ENCODE data around the gene KRT71.

KRT71 gene

GRCh38 chr12:52582486-52582885 is 29.5 kb upstream of the KRT71 start:
- no peak for TF ChIP-seq CTCF (IDR thresholded peaks at IDR 0.05)
- Histone ChIP-seq H3K36me3 (ENCODE audit: control insufficient read depth, insufficient read depth, low read length) (no peaks in the 10 kb centered on the region), H3K79me2 (no peaks in the 10 kb centered on the region)

DNA sequence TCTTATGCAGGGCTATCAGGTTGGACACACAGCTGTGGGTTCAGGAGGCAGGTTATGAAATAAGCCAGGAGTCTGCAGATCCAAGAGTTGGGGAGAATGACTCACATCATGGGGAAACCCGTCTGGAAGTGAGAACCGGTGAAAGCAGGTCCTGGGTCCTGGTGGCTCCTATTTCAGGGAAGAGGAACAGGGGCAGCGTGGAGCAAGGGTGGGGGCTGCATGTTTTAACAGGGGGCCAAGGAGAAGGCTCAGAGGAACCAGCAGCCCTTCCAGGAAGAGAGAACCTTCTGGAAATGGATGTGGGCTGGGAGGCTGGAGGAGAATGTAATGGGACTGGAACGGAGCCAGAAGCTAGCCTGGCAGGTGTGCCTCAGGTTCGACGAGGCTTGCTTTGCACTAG is 28.5 kb upstream of the KRT71 start:
- no peaks in the 10 kb centered on the region for H3K4me1 ChIP-seq
- no peak overlapping the region for H3K27ac ChIP-seq
- no peak overlapping the region for H3K9ac ChIP-seq
- H3K27me3 ChIP-seq (ENCODE audit: control insufficient read depth, insufficient read depth, low read length), result no peaks in the 10 kb centered on the region
- H3K79me2 ChIP-seq, result no peaks in the 10 kb centered on the region
- no peak overlapping the region for H3K4me2 ChIP-seq (ENCODE audit: low read length)
- no peaks in the 10 kb centered on the region for H3K36me3 ChIP-seq (ENCODE audit: control insufficient read depth, insufficient read depth, low read length)
- TF ChIP-seq CTCF (IDR thresholded peaks at IDR 0.05), result no peak
- H2AFZ ChIP-seq, result no peak overlapping the region
- H3K9me3 ChIP-seq (ENCODE audit: control insufficient read depth, low read length), result no peaks in the 10 kb centered on the region
- H3K4me3 ChIP-seq (ENCODE audit: low read depth, low read length), result no peak overlapping the region

More at GRCh38 chr12:52582486-52582885, 29.5 kb upstream of the KRT71 start:
- no peak overlapping the region for H2AFZ ChIP-seq
- no peak overlapping the region for H3K9ac ChIP-seq
- no peaks in the 10 kb centered on the region for H3K27me3 ChIP-seq (ENCODE audit: control insufficient read depth, insufficient read depth, low read length)
- H3K9me3 ChIP-seq (ENCODE audit: control insufficient read depth, low read length), result no peaks in the 10 kb centered on the region
- H3K4me2 ChIP-seq (ENCODE audit: low read length), result no peak overlapping the region
- no peak overlapping the region for H3K4me3 ChIP-seq (ENCODE audit: low read depth, low read length)
- no peak overlapping the region for H3K27ac ChIP-seq
- H3K4me1 ChIP-seq, result no peaks in the 10 kb centered on the region

DNA sequence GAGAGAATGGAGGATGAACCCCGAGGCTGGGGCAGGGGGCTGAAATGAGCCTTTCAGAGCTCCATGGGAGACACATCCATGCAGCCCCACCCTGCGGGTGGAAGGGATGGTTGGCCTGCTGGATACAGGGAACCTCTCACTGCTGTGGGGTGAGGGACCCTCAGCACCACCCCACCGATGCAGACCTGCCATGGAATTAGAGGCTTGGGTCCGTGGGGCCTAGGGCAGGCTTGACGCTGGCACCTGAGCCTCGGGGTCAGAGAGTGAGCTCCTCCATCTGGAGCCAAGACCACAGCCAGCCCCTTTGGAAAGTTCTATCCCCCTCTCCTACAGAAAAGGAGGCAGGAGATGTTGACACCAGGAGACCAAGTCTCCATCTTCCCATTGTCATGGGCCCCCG is 28.1 kb upstream of the KRT71 start:
- H3K27ac ChIP-seq, result no peak overlapping the region

GRCh38 chr12:52580496-52580895 is 27.6 kb upstream of the KRT71 start:
- Histone ChIP-seq H3K79me2 (no peaks in the 10 kb centered on the region), H2AFZ (no peak overlapping the region), H3K9ac (no peak overlapping the region), H3K27me3 (ENCODE audit: control insufficient read depth, insufficient read depth, low read length) (no peaks in the 10 kb centered on the region), H3K4me1 (no peaks in the 10 kb centered on the region), H3K27ac (no peak overlapping the region), H3K36me3 (ENCODE audit: control insufficient read depth, insufficient read depth, low read length) (no peaks in the 10 kb centered on the region), H3K9me3 (ENCODE audit: control insufficient read depth, low read length) (no peaks in the 10 kb centered on the region), H3K4me2 (ENCODE audit: low read length) (no peak overlapping the region), H3K4me3 (ENCODE audit: low read depth, low read length) (no peak overlapping the region)
- TF ChIP-seq CTCF (IDR thresholded peaks at IDR 0.05), result no peak

More for the DNA sequence above, 28.1 kb upstream of the KRT71 start:
- Histone ChIP-seq H3K4me3 (ENCODE audit: low read depth, low read length) (no peak overlapping the region), H3K79me2 (no peaks in the 10 kb centered on the region), H2AFZ (no peak overlapping the region), H3K27me3 (ENCODE audit: control insufficient read depth, insufficient read depth, low read length) (no peaks in the 10 kb centered on the region), H3K36me3 (ENCODE audit: control insufficient read depth, insufficient read depth, low read length) (no peaks in the 10 kb centered on the region), H3K9me3 (ENCODE audit: control insufficient read depth, low read length) (no peaks in the 10 kb centered on the region), H3K4me1 (no peaks in the 10 kb centered on the region), H3K9ac (no peak overlapping the region), H3K4me2 (ENCODE audit: low read length) (no peak overlapping the region)
- TF ChIP-seq CTCF (IDR thresholded peaks at IDR 0.05), result no peak
